ENCODE data around the gene IL1A.

Gene IL1A

DNA sequence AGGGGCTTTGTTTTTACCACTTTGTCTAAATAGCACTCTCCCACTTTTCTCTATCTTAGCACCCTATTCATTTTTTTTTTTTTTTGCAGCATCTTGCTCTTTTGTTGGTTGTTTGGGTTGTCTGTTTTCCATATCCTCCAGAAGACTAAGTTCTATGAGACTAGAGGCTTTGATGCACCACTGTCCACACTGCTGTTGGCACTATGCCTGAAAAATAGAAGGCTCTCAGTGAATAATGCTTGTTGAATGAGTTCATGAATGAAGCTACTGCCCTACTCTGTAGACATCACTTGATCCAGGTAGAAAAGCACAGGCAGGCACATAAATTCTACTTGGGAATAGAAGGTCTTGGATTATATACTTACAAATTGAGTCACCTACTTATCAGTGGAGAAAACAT lies 7.3 kb downstream of the IL1A start:
- TF ChIP-seq, protein P1, sequence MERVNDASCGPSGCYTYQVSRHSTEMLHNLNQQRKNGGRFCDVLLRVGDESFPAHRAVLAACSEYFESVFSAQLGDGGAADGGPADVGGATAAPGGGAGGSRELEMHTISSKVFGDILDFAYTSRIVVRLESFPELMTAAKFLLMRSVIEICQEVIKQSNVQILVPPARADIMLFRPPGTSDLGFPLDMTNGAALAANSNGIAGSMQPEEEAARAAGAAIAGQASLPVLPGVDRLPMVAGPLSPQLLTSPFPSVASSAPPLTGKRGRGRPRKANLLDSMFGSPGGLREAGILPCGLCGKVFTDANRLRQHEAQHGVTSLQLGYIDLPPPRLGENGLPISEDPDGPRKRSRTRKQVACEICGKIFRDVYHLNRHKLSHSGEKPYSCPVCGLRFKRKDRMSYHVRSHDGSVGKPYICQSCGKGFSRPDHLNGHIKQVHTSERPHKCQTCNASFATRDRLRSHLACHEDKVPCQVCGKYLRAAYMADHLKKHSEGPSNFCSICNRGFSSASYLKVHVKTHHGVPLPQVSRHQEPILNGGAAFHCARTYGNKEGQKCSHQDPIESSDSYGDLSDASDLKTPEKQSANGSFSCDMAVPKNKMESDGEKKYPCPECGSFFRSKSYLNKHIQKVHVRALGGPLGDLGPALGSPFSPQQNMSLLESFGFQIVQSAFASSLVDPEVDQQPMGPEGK (CRISPR knock-in tag; IDR thresholded peaks at IDR 0.05; ENCODE audit: borderline replicate concordance): no peak
- TF ChIP-seq ESRRG (CRISPR knock-in tag; IDR thresholded peaks at IDR 0.05) (no peak), ARNTL (CRISPR knock-in tag; IDR thresholded peaks at IDR 0.05; ENCODE audit: borderline replicate concordance, low read depth) (no peak), RARB (CRISPR knock-in tag; IDR thresholded peaks at IDR 0.05) (no peak), ZFP3 (CRISPR knock-in tag; IDR thresholded peaks at IDR 0.05) (no peak), CSDC2 (CRISPR knock-in tag; IDR thresholded peaks at IDR 0.05) (no peak), TOX (CRISPR knock-in tag; IDR thresholded peaks at IDR 0.05; ENCODE audit: borderline replicate concordance) (no peak), GLIS3 (CRISPR knock-in tag; IDR thresholded peaks at IDR 0.05) (no peak), PPARA (CRISPR knock-in tag; IDR thresholded peaks at IDR 0.05; ENCODE audit: borderline replicate concordance) (no peak), ZNF8 (CRISPR knock-in tag; IDR thresholded peaks at IDR 0.05) (no peak), ISL1 (CRISPR knock-in tag; IDR thresholded peaks at IDR 0.05) (no peak), ZC3H10 (CRISPR knock-in tag; IDR thresholded peaks at IDR 0.05) (no peak)
- TF ChIP-seq, protein P2, sequence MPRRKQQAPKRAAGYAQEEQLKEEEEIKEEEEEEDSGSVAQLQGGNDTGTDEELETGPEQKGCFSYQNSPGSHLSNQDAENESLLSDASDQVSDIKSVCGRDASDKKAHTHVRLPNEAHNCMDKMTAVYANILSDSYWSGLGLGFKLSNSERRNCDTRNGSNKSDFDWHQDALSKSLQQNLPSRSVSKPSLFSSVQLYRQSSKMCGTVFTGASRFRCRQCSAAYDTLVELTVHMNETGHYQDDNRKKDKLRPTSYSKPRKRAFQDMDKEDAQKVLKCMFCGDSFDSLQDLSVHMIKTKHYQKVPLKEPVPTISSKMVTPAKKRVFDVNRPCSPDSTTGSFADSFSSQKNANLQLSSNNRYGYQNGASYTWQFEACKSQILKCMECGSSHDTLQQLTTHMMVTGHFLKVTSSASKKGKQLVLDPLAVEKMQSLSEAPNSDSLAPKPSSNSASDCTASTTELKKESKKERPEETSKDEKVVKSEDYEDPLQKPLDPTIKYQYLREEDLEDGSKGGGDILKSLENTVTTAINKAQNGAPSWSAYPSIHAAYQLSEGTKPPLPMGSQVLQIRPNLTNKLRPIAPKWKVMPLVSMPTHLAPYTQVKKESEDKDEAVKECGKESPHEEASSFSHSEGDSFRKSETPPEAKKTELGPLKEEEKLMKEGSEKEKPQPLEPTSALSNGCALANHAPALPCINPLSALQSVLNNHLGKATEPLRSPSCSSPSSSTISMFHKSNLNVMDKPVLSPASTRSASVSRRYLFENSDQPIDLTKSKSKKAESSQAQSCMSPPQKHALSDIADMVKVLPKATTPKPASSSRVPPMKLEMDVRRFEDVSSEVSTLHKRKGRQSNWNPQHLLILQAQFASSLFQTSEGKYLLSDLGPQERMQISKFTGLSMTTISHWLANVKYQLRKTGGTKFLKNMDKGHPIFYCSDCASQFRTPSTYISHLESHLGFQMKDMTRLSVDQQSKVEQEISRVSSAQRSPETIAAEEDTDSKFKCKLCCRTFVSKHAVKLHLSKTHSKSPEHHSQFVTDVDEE (CRISPR knock-in tag; IDR thresholded peaks at IDR 0.05): no peak
- TF ChIP-seq, protein P3, sequence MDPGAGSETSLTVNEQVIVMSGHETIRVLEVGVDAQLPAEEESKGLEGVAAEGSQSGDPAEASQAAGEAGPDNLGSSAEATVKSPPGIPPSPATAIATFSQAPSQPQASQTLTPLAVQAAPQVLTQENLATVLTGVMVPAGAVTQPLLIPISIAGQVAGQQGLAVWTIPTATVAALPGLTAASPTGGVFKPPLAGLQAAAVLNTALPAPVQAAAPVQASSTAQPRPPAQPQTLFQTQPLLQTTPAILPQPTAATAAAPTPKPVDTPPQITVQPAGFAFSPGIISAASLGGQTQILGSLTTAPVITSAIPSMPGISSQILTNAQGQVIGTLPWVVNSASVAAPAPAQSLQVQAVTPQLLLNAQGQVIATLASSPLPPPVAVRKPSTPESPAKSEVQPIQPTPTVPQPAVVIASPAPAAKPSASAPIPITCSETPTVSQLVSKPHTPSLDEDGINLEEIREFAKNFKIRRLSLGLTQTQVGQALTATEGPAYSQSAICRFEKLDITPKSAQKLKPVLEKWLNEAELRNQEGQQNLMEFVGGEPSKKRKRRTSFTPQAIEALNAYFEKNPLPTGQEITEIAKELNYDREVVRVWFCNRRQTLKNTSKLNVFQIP (CRISPR knock-in tag; IDR thresholded peaks at IDR 0.05; ENCODE audit: borderline replicate concordance, low read depth): no peak
- TF ChIP-seq, protein P4, sequence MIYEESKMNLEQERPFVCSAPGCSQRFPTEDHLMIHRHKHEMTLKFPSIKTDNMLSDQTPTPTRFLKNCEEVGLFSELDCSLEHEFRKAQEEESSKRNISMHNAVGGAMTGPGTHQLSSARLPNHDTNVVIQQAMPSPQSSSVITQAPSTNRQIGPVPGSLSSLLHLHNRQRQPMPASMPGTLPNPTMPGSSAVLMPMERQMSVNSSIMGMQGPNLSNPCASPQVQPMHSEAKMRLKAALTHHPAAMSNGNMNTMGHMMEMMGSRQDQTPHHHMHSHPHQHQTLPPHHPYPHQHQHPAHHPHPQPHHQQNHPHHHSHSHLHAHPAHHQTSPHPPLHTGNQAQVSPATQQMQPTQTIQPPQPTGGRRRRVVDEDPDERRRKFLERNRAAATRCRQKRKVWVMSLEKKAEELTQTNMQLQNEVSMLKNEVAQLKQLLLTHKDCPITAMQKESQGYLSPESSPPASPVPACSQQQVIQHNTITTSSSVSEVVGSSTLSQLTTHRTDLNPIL (CRISPR knock-in tag; IDR thresholded peaks at IDR 0.05; ENCODE audit: low read depth): no peak
- TF ChIP-seq, protein P5, sequence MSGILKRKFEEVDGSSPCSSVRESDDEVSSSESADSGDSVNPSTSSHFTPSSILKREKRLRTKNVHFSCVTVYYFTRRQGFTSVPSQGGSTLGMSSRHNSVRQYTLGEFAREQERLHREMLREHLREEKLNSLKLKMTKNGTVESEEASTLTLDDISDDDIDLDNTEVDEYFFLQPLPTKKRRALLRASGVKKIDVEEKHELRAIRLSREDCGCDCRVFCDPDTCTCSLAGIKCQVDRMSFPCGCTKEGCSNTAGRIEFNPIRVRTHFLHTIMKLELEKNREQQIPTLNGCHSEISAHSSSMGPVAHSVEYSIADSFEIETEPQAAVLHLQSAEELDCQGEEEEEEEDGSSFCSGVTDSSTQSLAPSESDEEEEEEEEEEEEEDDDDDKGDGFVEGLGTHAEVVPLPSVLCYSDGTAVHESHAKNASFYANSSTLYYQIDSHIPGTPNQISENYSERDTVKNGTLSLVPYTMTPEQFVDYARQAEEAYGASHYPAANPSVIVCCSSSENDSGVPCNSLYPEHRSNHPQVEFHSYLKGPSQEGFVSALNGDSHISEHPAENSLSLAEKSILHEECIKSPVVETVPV (CRISPR knock-in tag; IDR thresholded peaks at IDR 0.05): no peak

DNA sequence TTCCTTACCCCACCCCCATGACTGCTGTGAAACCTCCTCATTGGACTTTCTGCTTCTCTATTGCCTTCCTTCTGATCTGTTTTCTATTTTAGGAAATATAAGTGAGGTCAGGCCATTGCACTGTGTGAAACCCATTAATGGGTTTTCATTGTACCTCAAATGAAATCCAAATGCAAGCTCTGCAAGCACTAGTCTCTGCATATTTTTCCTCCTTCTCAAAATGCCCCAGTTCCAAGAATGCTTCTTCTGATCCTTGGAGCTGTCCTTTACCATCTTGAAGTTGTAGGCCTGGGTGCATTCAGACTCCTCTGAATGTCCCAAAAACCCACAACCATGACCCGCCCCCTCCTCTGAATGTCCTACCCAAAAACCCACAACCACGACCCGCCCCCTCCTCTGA lies 8.2 kb downstream of the IL1A start:
- no peak for ATAC-seq
- TF ChIP-seq ISL1 (CRISPR knock-in tag; IDR thresholded peaks at IDR 0.05) (no peak), BACH2 (CRISPR knock-in tag; IDR thresholded peaks at IDR 0.05; ENCODE audit: borderline replicate concordance) (no peak), PPARA (CRISPR knock-in tag; IDR thresholded peaks at IDR 0.05; ENCODE audit: borderline replicate concordance) (no peak), ZNF8 (CRISPR knock-in tag; IDR thresholded peaks at IDR 0.05) (no peak), ESRRG (CRISPR knock-in tag; IDR thresholded peaks at IDR 0.05) (no peak), ZNF70 (CRISPR knock-in tag; IDR thresholded peaks at IDR 0.05) (no peak), ARNTL (CRISPR knock-in tag; IDR thresholded peaks at IDR 0.05; ENCODE audit: borderline replicate concordance, low read depth) (no peak), ZNF565 (CRISPR knock-in tag; conservative IDR thresholded peaks at IDR 0.05; ENCODE audit: low read depth) (no peak), TOX (CRISPR knock-in tag; IDR thresholded peaks at IDR 0.05; ENCODE audit: borderline replicate concordance) (no peak), SNAI2 (CRISPR knock-in tag; IDR thresholded peaks at IDR 0.05) (no peak), ZFP30 (CRISPR knock-in tag; IDR thresholded peaks at IDR 0.05) (no peak), RARB (CRISPR knock-in tag; IDR thresholded peaks at IDR 0.05) (no peak), ZC3H10 (CRISPR knock-in tag; IDR thresholded peaks at IDR 0.05) (no peak), TCF4 (CRISPR knock-in tag; IDR thresholded peaks at IDR 0.05; ENCODE audit: borderline replicate concordance) (no peak), GLIS3 (CRISPR knock-in tag; IDR thresholded peaks at IDR 0.05) (no peak), ZFP3 (CRISPR knock-in tag; IDR thresholded peaks at IDR 0.05) (no peak)
- TF ChIP-seq, protein P4 (CRISPR knock-in tag; IDR thresholded peaks at IDR 0.05; ENCODE audit: low read depth): no peak

More for the DNA sequence above, 7.3 kb downstream of the IL1A start:
- ATAC-seq: no peak
